NOMO-1 treated with dmso at 0.1 percent for 144 hours (cell line): Measurements from ENCODE around the gene RAB26.

ENCODE experiments used
- DNase-seq: peaks from one replicate; lab custom pipeline; 2025; ENCODE audit not compliant: unreplicated experiment; lab: John Stamatoyannopoulos, UW

RAB26 gene

GRCh38 chr16:2178321-2179106, 30.1 kb downstream of the RAB26 start:
- no peak for DNase-seq

GRCh38 chr16:2179107-2179501, 30.7 kb downstream of the RAB26 start:
- no peak for DNase-seq

- no peak for DNase-seq
These were observed 31.2 kb downstream of the RAB26 start for GRCh38 chr16:2179576-2179975.

GRCh38 chr16:2180461-2180860, 32.0 kb downstream of the RAB26 start:
- DNase-seq = no peak

- DNase-seq = no peak
These were observed 32.8 kb downstream of the RAB26 start for GRCh38 chr16:2180962-2181923.

- no peak for DNase-seq
These were observed 33.5 kb downstream of the RAB26 start for GRCh38 chr16:2181952-2182351.

GRCh38 chr16:2183671-2184070, 35.2 kb downstream of the RAB26 start:
- no peak for DNase-seq

- no peak for DNase-seq
These were observed 35.9 kb downstream of the RAB26 start for GRCh38 chr16:2184346-2184745.

- no peak for DNase-seq
These were observed 36.5 kb downstream of the RAB26 start for GRCh38 chr16:2184962-2185361.

GRCh38 chr16:2186064-2186463, 37.6 kb downstream of the RAB26 start:
- no peak for DNase-seq

GRCh38 chr16:2186505-2186904, 38.1 kb downstream of the RAB26 start:
- DNase-seq = no peak

GRCh38 chr16:2187212-2187611, 38.8 kb downstream of the RAB26 start:
- no peak for DNase-seq

- DNase-seq = no peak
These were observed 40.0 kb downstream of the RAB26 start for GRCh38 chr16:2188395-2188794.

- DNase-seq = no peak
These were observed 40.9 kb downstream of the RAB26 start for GRCh38 chr16:2189252-2189893.

- DNase-seq = no peak
These were observed 41.7 kb downstream of the RAB26 start for GRCh38 chr16:2190002-2190658.

- no peak for DNase-seq
These were observed 42.4 kb downstream of the RAB26 start for GRCh38 chr16:2190659-2191445.

GRCh38 chr16:2191446-2191706, 43.0 kb downstream of the RAB26 start:
- DNase-seq = no peak

- DNase-seq = no peak
These were observed 45.9 kb downstream of the RAB26 start for GRCh38 chr16:2194166-2194834.

GRCh38 chr16:2194852-2195321, 46.5 kb downstream of the RAB26 start:
- DNase-seq = peak; percentile 31
